HEK293T (cell line): ENCODE data around the gene NLGN2.

Source experiments
- ARNT ChIP-seq: fragments of 450-650 bp; IDR thresholded peaks from 2 replicates; pipeline ENCODE4 v1.6.1; 2017; ENCODE audit warnings: mild to moderate bottlenecking
- BHLHE40 ChIP-seq: fragments of 450-650 bp; IDR thresholded peaks from 2 replicates; pipeline ENCODE4 v1.6.1; 2016; ENCODE audit warnings: mild to moderate bottlenecking, moderate library complexity, borderline replicate concordance
- ELF4 ChIP-seq: fragments of 450-650 bp; IDR thresholded peaks from 2 replicates; pipeline ENCODE4 v1.6.1; 2017; ENCODE audit warnings: antibody characterized with exemption
- FOXA1 ChIP-seq: fragments of 450-650 bp; IDR thresholded peaks from 2 replicates; pipeline ENCODE4 v1.6.1; 2016; ENCODE audit warnings: mild to moderate bottlenecking
- FOXK2 ChIP-seq: fragments of 450-650 bp; IDR thresholded peaks from 2 replicates; pipeline ENCODE4 v1.6.1; 2016; ENCODE audit warnings: mild to moderate bottlenecking
- NFRKB ChIP-seq: fragments of 450-650 bp; IDR thresholded peaks from 2 replicates; pipeline ENCODE4 v1.6.1; 2016; ENCODE audit warnings: mild to moderate bottlenecking, moderate library complexity

DNA sequence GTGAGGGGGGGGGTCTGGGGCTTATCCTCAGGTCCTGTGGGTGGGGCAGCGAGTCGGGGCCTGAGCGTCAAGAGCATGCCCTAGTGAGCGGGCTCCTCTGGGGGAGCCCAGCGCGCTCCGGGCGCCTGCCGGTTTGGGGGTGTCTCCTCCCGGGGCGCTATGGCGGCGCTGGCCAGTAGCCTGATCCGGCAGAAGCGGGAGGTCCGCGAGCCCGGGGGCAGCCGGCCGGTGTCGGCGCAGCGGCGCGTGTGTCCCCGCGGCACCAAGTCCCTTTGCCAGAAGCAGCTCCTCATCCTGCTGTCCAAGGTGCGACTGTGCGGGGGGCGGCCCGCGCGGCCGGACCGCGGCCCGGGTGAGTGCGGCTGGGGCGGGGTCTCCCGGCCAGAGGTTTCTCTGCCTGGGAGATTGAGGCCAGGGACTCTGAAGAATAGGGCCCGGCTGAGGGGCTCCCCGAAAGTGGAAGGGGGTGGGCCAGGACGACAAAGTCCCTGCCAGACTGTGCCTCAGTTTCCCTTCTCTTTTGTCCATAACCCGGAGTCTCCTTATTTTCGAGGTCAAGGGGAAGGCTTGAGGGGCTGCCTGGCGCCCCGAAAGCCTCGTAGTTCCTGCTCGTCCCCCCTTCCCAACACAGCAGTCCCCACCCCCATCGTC is 31.9 kb downstream of the NLGN2 start, which contains the start of gene FGF11:
- TF ChIP-seq BHLHE40 (no peak), NFRKB (no peak), ELF4 (no peak), FOXA1 (no peak), ARNT (no peak), FOXK2 (no peak)
